IMR-90 (cell line): Measurements from ENCODE around the gene PSAPL1. TPM values are rescaled to one million over a fixed set of nuclear protein-coding genes. Genes with fewer than 3 reads are reported as not detected.

Experiments
- ATAC-seq: fragments of 200-7000 bp; cut with Tn5 transposase; 2 replicates; pipeline ENCODE4 v1.9.1; 2020; ENCODE audit warnings: low read depth, mild to moderate bottlenecking, moderate library complexity
- BruUV-seq: library from RNA; stranded (reverse); fragments of 400-500 nt; replicated peaks from 2 replicates; lab custom pipeline; 2021; lab: Mats Ljungman, UMichigan
- CTCF ChIA-PET: fragments of 300-600 bp; formaldehyde crosslinking; extraction: SDS; loops from one replicate; lab custom pipeline; 2021; ENCODE audit warnings: antibody characterized with exemption; lab: Yijun Ruan, JAX
- POLR2A ChIA-PET: fragments of 300-600 bp; sonication (Branson Sonifier 250); formaldehyde crosslinking; loops from one replicate; lab custom pipeline; 2022; ENCODE audit warnings: antibody characterized with exemption; ENCODE audit not compliant: unreplicated experiment; lab: Charles Lee
- DNase-seq: peaks from one replicate; pipeline ENCODE4 v3.0.0; 2013
- H2AFZ ChIP-seq: replicated peaks from 2 replicates; pipeline ENCODE3; 2013; ENCODE audit warnings: low read length, mild to moderate bottlenecking; ENCODE audit not compliant: poor library complexity
- H2AK5ac ChIP-seq: 2 replicates; pipeline ENCODE4 v1.6.1; 2013; ENCODE audit warnings: low read depth, low read length, inconsistent platforms
- H2AK9ac ChIP-seq: replicated peaks from 2 replicates; pipeline ENCODE3; 2013; ENCODE audit warnings: mild to moderate bottlenecking, low read depth, low read length, moderate library complexity; ENCODE audit not compliant: poor library complexity
- H2BK120ac ChIP-seq: 2 replicates; pipeline ENCODE4 v1.6.1; 2013; ENCODE audit warnings: low read depth, low read length, inconsistent platforms
- H2BK15ac ChIP-seq: 3 replicates; pipeline ENCODE4 v1.6.1; 2013; ENCODE audit warnings: low read depth, low read length, inconsistent platforms
- H2BK20ac ChIP-seq: 2 replicates; pipeline ENCODE4 v1.6.1; 2013; ENCODE audit warnings: low read depth, mild to moderate bottlenecking, inconsistent platforms, low read length, moderate library complexity
- H2BK5ac ChIP-seq: 2 replicates; pipeline ENCODE4 v1.6.1; 2013; ENCODE audit warnings: mild to moderate bottlenecking, low read depth, low read length, inconsistent platforms; ENCODE audit not compliant: poor library complexity, severe bottlenecking
- H3K14ac ChIP-seq: replicated peaks from 2 replicates; pipeline ENCODE4 v1.6.1; 2013; ENCODE audit warnings: low read depth, low read length, inconsistent platforms
- H3K18ac ChIP-seq: 2 replicates; pipeline ENCODE4 v1.6.1; 2013; ENCODE audit warnings: low read depth, low read length, control low read depth
- H3K23ac ChIP-seq: 2 replicates; pipeline ENCODE4 v1.6.1; 2013; ENCODE audit warnings: low read depth, low read length, inconsistent platforms
- H3K27ac ChIP-seq: 2 replicates; pipeline ENCODE4 v1.5.1; 2013; ENCODE audit warnings: mild to moderate bottlenecking, control low read depth, low read length; ENCODE audit not compliant: insufficient read depth
- H3K27me3 ChIP-seq: 2 replicates; pipeline ENCODE4 v1.6.1; 2013; ENCODE audit warnings: low read length; ENCODE audit not compliant: control insufficient read depth, insufficient read depth
- H3K36me3 ChIP-seq: 2 replicates; pipeline ENCODE4 v1.6.1; 2013; ENCODE audit warnings: low read length, mixed read lengths; ENCODE audit not compliant: control insufficient read depth, insufficient read depth
- H3K4ac ChIP-seq: 2 replicates; pipeline ENCODE4 v1.6.1; 2013; ENCODE audit warnings: low read depth, low read length, inconsistent platforms
- H3K4me1 ChIP-seq: 2 replicates; pipeline ENCODE4 v1.6.1; 2013; ENCODE audit warnings: low read length, mixed read lengths; ENCODE audit not compliant: control insufficient read depth, insufficient read depth
- H3K4me2 ChIP-seq: 2 replicates; pipeline ENCODE4 v1.6.1; 2013; ENCODE audit warnings: low read depth, mild to moderate bottlenecking, control low read depth, low read length, moderate library complexity
- H3K4me3 ChIP-seq: 2 replicates; pipeline ENCODE4 v1.5.1; 2013; ENCODE audit warnings: low read depth, mild to moderate bottlenecking, control low read depth, low read length, moderate library complexity; ENCODE audit not compliant: insufficient read depth
- H3K56ac ChIP-seq: 2 replicates; pipeline ENCODE4 v1.6.1; 2013; ENCODE audit warnings: low read length, inconsistent platforms; ENCODE audit not compliant: insufficient read depth; ENCODE audit errors: extremely low read depth
- H3K79me1 ChIP-seq, 2 experiments: 2 replicates each; pipeline ENCODE4 v1.6.1; 2013; ENCODE audit warnings: low read length in 2 of 2, inconsistent platforms in 1 of 2, low read depth in 1 of 2
- H3K9ac ChIP-seq: 2 replicates; pipeline ENCODE4 v1.6.1; 2013; ENCODE audit warnings: low read depth, low read length, control low read depth
- H3K9me1 ChIP-seq: 2 replicates; pipeline ENCODE4 v1.6.1; 2013; ENCODE audit warnings: low read length, inconsistent platforms; ENCODE audit not compliant: insufficient read depth
- H3K9me3 ChIP-seq: 2 replicates; pipeline ENCODE4 v1.6.1; 2013; ENCODE audit warnings: low read length; ENCODE audit not compliant: control insufficient read depth, insufficient read depth
- H4K20me1 ChIP-seq: 2 replicates; pipeline ENCODE4 v1.6.1; 2013; ENCODE audit warnings: low read length, inconsistent platforms; ENCODE audit not compliant: insufficient read depth
- H4K5ac ChIP-seq: 2 replicates; pipeline ENCODE4 v1.6.1; 2013; ENCODE audit warnings: mild to moderate bottlenecking, low read depth, low read length, control low read depth
- H4K8ac ChIP-seq, 2 experiments: 2 replicates each; pipeline ENCODE4 v1.6.1; 2013; ENCODE audit warnings: low read depth in 2 of 2, low read length in 2 of 2, control low read depth in 1 of 2, inconsistent platforms in 1 of 2
- H4K91ac ChIP-seq: 2 replicates; pipeline ENCODE4 v1.6.1; 2013; ENCODE audit warnings: low read depth, low read length, inconsistent platforms; ENCODE audit not compliant: insufficient read depth
- BHLHE40 ChIP-seq: fragments of 150-350 bp; IDR thresholded peaks from 2 replicates; pipeline ENCODE4 v1.6.1; 2016; ENCODE audit warnings: mild to moderate bottlenecking, low read depth, low read length
- CEBPB ChIP-seq: IDR thresholded peaks from 2 replicates; pipeline ENCODE4 v1.6.1; 2012; ENCODE audit warnings: low read depth, low read length, improper control_type of control experiment
- CHD1 ChIP-seq: IDR thresholded peaks from 2 replicates; pipeline ENCODE4 v1.6.1; 2012; ENCODE audit warnings: low read depth, low read length, improper control_type of control experiment
- FOS ChIP-seq: fragments of 150-350 bp; IDR thresholded peaks from 2 replicates; pipeline ENCODE4 v1.6.1; 2016; ENCODE audit warnings: low read depth, low read length
- MAFK ChIP-seq: IDR thresholded peaks from 2 replicates; pipeline ENCODE4 v1.6.1; 2012; ENCODE audit warnings: low read depth, low read length, improper control_type of control experiment
- MAZ ChIP-seq: IDR thresholded peaks from 2 replicates; pipeline ENCODE4 v1.6.1; 2012; ENCODE audit warnings: low read depth, mild to moderate bottlenecking, low read length, improper control_type of control experiment, moderate library complexity, borderline replicate concordance
- MXI1 ChIP-seq: IDR thresholded peaks from 2 replicates; pipeline ENCODE4 v1.6.1; 2012; ENCODE audit warnings: low read depth, mild to moderate bottlenecking, low read length, moderate library complexity, borderline replicate concordance
- NFE2L2 ChIP-seq: fragments of 150-350 bp; IDR thresholded peaks from 2 replicates; pipeline ENCODE4 v1.6.1; 2016; ENCODE audit warnings: low read depth, mild to moderate bottlenecking, low read length
- POLR2A ChIP-seq: IDR thresholded peaks from 2 replicates; pipeline ENCODE4 v1.6.1; 2012; ENCODE audit warnings: mild to moderate bottlenecking, low read depth, low read length
- RAD21 ChIP-seq: IDR thresholded peaks from 2 replicates; pipeline ENCODE4 v1.6.1; 2012; ENCODE audit warnings: low read length, improper control_type of control experiment
- RCOR1 ChIP-seq: IDR thresholded peaks from 2 replicates; pipeline ENCODE4 v1.6.1; 2012; ENCODE audit warnings: mild to moderate bottlenecking, low read length, improper control_type of control experiment; ENCODE audit not compliant: insufficient replicate concordance
- RFX5 ChIP-seq: IDR thresholded peaks from 2 replicates; pipeline ENCODE4 v1.8.0; 2012; ENCODE audit warnings: low read depth, mild to moderate bottlenecking, low read length, moderate library complexity
- SMC3 ChIP-seq: fragments of 150-350 bp; IDR thresholded peaks from 2 replicates; pipeline ENCODE4 v1.6.1; 2016; ENCODE audit warnings: low read depth, mild to moderate bottlenecking, antibody characterized with exemption, low read length, moderate library complexity
- WGBS, 2 experiments: methylation state at CpG; one replicate each; pipeline versions ENCODE4 v1.1.5 to v1.1.7; 2013; ENCODE audit warnings: missing lambda C conversion rate in 2 of 2; ENCODE audit not compliant: insufficient read length in 1 of 2; ENCODE audit errors: extremely low coverage in 2 of 2; 5-methylcytosine and 5-hydroxymethylcytosine counted together
- dilution Hi-C: fragments of 300-500 bp; cut with HindIII; formaldehyde crosslinking; loops from one replicate; pipeline ENCODE4 v1.14.3; 2018; ENCODE audit warnings: low sequenced_read_pairs; ENCODE audit not compliant: unreplicated experiment
- in situ Hi-C: fragments of 300-500 bp; cut with MboI; formaldehyde crosslinking; loops from 3 replicates; pipeline ENCODE4 v1.14.3; 2019; ENCODE audit warnings: low sequenced_read_pairs, inconsistent platforms, mixed read lengths
- intact Hi-C: fragments of 100-400 bp; cut with micrococcal nuclease; formaldehyde crosslinking; loops from 2 replicates; pipeline ENCODE4 v1.10.0; 2022
- polyA plus RNA-seq, 3 experiments: library from polyadenylated mRNA; depleted of rRNA; stranded (reverse); fragments of >200 nt; gene quantifications; 2 replicates each; pipeline ENCODE4 v1.2.3, GENCODE V29; 2012; ENCODE audit warnings: low replicate concordance in 1 of 3
- total RNA-seq: library from RNA; depleted of rRNA; stranded (reverse); fragments of >200 nt; gene quantifications from 2 replicates; pipeline ENCODE4 v1.2.3, GENCODE V29; 2012
- TF ChIP-seq, protein P1 (sequence below): fragments of 150-350 bp; IDR thresholded peaks from 2 replicates; pipeline ENCODE4 v1.6.1; 2017; ENCODE audit warnings: mild to moderate bottlenecking, antibody characterized with exemption, low read length, low read depth
- TF ChIP-seq, protein P2 (sequence below): fragments of 150-350 bp; IDR thresholded peaks from 2 replicates; pipeline ENCODE4 v1.6.1; 2016; ENCODE audit warnings: low read depth, mild to moderate bottlenecking, low read length, moderate library complexity, borderline replicate concordance
- TF ChIP-seq, protein P3 (sequence below): conservative IDR thresholded peaks from 2 replicates; pipeline ENCODE4 v1.5.1; 2012; ENCODE audit warnings: mild to moderate bottlenecking, low read depth, low read length, improper control_type of control experiment

PSAPL1 gene
- total and polyA plus RNA-seq, 2 of the 4 experiments (the other 2 are of a cell fraction), result not detected

DNA sequence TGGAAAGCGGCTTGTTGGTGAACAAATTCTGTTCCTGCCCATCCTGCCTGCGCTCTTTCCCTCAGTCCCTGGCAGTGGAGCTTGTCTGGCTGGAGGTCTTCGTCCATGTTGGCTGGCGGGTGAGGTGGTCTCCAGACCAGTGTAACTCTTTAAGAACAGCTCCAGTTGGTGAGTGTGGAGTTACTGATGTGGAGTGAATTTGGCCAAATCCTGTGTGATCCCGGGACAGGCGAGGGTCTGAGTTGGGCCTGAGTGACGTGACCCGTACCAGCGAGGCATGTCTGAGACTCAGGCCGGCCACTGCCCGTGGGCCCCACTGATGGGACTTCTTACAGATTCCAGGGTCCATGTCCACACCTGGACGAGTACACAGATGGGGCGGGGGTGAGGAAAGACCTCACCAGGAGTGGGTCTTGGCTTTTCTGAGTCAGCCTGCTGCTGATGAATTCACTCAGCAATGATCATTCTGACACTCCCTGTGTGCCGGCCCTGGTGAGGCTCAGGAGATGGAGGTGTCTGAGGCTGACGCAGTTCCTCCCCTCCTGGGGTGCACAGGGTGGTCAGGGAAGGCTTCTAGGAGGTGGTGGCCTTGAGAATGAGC is 45.5 kb downstream of the PSAPL1 start:
- intact Hi-C loops, result no loop called here
- ATAC-seq, result no peak
- CTCF ChIA-PET, result no interaction called here

More for the DNA sequence above, 45.5 kb downstream of the PSAPL1 start:
- H3K9ac ChIP-seq, result no peak overlapping the region
- no peaks in the 10 kb centered on the region for H3K9me3 ChIP-seq
- H3K4me1 ChIP-seq, result no peaks in the 10 kb centered on the region
- peaks cover 25% of the 10 kb centered on the region for H3K27me3 ChIP-seq
- H3K4me2 ChIP-seq, result no peak overlapping the region
- WGBS, 2 experiments, result 87% methylated on average over 3 of the region's 15 CpGs; no CpG with 5 or more reads in 1 of the 2 experiments
- H3K18ac ChIP-seq, result no peak overlapping the region
- no peak overlapping the region for H2AK9ac ChIP-seq
- no peak overlapping the region for H3K56ac ChIP-seq
- dilution Hi-C loops, result no loop called here
- no peak overlapping the region for H2BK5ac ChIP-seq
- no peak overlapping the region for H3K14ac ChIP-seq
- no peak overlapping the region for H2BK20ac ChIP-seq
- H2BK15ac ChIP-seq, result no peak overlapping the region
- H4K20me1 ChIP-seq, result no peaks in the 10 kb centered on the region; the same call in 1 of the 2 replicates
- H2AFZ ChIP-seq, result no peak overlapping the region
- in situ Hi-C loops, result no loop called here
- no peaks in the 10 kb centered on the region for H3K9me1 ChIP-seq
- no peaks in the 10 kb centered on the region for H3K79me1 ChIP-seq
- no peak overlapping the region for H3K27ac ChIP-seq
- H4K91ac ChIP-seq, result no peak overlapping the region
- no peak overlapping the region for H2BK120ac ChIP-seq
- no TSS peak for BruUV-seq
- H3K4ac ChIP-seq, result no peak overlapping the region
- H2AK5ac ChIP-seq, result no peak overlapping the region
- POLR2A ChIA-PET, result no interaction called here
- no peak overlapping the region for H4K5ac ChIP-seq
- no peak overlapping the region for H3K23ac ChIP-seq
- no peak overlapping the region for H3K4me3 ChIP-seq
- no peak overlapping the region for H4K8ac ChIP-seq
- DNase-seq, result no peak
- TF ChIP-seq, protein P1, sequence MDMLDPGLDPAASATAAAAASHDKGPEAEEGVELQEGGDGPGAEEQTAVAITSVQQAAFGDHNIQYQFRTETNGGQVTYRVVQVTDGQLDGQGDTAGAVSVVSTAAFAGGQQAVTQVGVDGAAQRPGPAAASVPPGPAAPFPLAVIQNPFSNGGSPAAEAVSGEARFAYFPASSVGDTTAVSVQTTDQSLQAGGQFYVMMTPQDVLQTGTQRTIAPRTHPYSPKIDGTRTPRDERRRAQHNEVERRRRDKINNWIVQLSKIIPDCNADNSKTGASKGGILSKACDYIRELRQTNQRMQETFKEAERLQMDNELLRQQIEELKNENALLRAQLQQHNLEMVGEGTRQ, result no peak
- TF ChIP-seq RAD21 (no peak), FOS (no peak), RFX5 (no peak), MAFK (no peak), MAZ (no peak), NFE2L2 (no peak), BHLHE40 (no peak), POLR2A (no peak), CHD1 (no peak), RCOR1 (no peak), SMC3 (no peak), CEBPB (no peak), MXI1 (no peak)
- TF ChIP-seq, protein P2, sequence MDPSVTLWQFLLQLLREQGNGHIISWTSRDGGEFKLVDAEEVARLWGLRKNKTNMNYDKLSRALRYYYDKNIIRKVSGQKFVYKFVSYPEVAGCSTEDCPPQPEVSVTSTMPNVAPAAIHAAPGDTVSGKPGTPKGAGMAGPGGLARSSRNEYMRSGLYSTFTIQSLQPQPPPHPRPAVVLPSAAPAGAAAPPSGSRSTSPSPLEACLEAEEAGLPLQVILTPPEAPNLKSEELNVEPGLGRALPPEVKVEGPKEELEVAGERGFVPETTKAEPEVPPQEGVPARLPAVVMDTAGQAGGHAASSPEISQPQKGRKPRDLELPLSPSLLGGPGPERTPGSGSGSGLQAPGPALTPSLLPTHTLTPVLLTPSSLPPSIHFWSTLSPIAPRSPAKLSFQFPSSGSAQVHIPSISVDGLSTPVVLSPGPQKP, result no peak
- TF ChIP-seq, protein P3, sequence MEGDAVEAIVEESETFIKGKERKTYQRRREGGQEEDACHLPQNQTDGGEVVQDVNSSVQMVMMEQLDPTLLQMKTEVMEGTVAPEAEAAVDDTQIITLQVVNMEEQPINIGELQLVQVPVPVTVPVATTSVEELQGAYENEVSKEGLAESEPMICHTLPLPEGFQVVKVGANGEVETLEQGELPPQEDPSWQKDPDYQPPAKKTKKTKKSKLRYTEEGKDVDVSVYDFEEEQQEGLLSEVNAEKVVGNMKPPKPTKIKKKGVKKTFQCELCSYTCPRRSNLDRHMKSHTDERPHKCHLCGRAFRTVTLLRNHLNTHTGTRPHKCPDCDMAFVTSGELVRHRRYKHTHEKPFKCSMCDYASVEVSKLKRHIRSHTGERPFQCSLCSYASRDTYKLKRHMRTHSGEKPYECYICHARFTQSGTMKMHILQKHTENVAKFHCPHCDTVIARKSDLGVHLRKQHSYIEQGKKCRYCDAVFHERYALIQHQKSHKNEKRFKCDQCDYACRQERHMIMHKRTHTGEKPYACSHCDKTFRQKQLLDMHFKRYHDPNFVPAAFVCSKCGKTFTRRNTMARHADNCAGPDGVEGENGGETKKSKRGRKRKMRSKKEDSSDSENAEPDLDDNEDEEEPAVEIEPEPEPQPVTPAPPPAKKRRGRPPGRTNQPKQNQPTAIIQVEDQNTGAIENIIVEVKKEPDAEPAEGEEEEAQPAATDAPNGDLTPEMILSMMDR, result no peak
- H3K36me3 ChIP-seq, result no peaks in the 10 kb centered on the region
